Liver (tissue), 3 donors: Measurements from ENCODE around the gene ARHGEF18.

Experiments used
- FOXA1 ChIP-seq: IDR thresholded peaks from 2 replicates; pipeline ENCODE4 v1.6.1; 2016; ENCODE audit warnings: antibody characterized with exemption
- GABPA ChIP-seq, 2 donors: IDR thresholded peaks in 1 of 2; conservative IDR thresholded peaks in 1 of 2; 2 replicates each; pipeline ENCODE4 v1.6.1; 2016; ENCODE audit warnings: antibody characterized with exemption in 2 of 2, mild to moderate bottlenecking in 1 of 2, moderate library complexity in 1 of 2
- JUND ChIP-seq, 2 donors: IDR thresholded peaks; 2 replicates each; pipeline ENCODE4 v1.6.1; 2016; ENCODE audit warnings: antibody characterized with exemption in 2 of 2
- RAD21 ChIP-seq, 2 donors: IDR thresholded peaks; 2 replicates each; pipeline ENCODE4 v1.6.1; 2016; ENCODE audit warnings: antibody characterized with exemption in 2 of 2, mild to moderate bottlenecking in 2 of 2
- RXRA ChIP-seq, 2 donors: IDR thresholded peaks; 2 replicates each; pipeline ENCODE4 v1.6.1; 2017 to 2018; ENCODE audit warnings: antibody characterized with exemption in 2 of 2, mild to moderate bottlenecking in 1 of 2
- TAF1 ChIP-seq: conservative IDR thresholded peaks from 2 replicates; pipeline ENCODE4 v1.6.1; 2016; ENCODE audit warnings: antibody characterized with exemption, mild to moderate bottlenecking
- TF ChIP-seq, protein P1 (sequence below): fragments of 150-350 bp; IDR thresholded peaks from 2 replicates; pipeline ENCODE4 v1.5.1; 2017; ENCODE audit warnings: improper control_type of control experiment, low read depth, low read length; ENCODE audit not compliant: missing input control
- TF ChIP-seq, protein P2 (sequence below): IDR thresholded peaks from 2 replicates; pipeline ENCODE4 v1.6.1; 2016; ENCODE audit warnings: antibody characterized with exemption, mild to moderate bottlenecking
- TF ChIP-seq, protein P3 (sequence below): IDR thresholded peaks from 2 replicates; pipeline ENCODE4 v1.6.1; 2016; ENCODE audit warnings: antibody characterized with exemption
- TF ChIP-seq, protein P4 (sequence below): IDR thresholded peaks from 2 replicates; pipeline ENCODE4 v1.6.1; 2016; ENCODE audit warnings: antibody characterized with exemption
- donor health status: healthy.
- donor health status: healthy.

DNA sequence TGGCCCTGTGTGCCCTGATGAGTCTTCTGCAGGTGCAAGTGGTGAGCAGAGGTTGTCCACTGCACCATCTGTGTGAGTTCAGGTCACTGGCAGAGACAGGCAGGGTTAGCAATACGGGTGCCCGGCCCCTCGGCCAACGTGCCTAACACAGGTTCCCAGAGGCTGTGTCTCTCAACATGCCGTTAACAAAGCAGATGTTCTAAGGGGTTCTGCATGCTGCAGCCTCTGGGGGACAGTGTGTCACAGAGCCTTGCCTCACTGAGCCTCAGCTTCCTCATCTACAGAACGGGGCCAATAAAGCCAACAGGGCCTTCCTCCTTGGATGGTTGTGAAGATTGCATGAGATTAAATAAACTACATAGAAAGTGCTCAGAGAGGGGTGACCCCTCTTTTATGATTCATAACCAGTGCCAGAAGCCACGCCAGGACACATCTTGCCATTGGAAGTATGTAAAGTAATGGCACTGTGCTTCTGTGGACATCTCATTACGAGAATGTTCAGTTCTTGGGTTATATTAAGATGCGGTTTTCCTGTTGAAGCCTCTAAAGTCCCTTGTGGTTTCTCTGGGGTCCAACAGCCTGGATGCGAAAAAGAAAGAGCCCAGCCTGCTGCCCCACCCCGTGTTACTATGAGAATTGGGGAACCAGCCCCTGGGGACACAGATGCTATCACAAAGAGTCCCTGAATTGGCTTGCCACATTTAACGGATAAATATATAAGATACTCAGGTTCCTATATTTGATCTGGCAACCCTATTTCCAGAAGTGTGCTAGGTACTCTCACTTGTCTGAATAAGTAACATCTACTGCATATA, 11.2 kb upstream of the ARHGEF18 start:
- TF ChIP-seq, protein P1, sequence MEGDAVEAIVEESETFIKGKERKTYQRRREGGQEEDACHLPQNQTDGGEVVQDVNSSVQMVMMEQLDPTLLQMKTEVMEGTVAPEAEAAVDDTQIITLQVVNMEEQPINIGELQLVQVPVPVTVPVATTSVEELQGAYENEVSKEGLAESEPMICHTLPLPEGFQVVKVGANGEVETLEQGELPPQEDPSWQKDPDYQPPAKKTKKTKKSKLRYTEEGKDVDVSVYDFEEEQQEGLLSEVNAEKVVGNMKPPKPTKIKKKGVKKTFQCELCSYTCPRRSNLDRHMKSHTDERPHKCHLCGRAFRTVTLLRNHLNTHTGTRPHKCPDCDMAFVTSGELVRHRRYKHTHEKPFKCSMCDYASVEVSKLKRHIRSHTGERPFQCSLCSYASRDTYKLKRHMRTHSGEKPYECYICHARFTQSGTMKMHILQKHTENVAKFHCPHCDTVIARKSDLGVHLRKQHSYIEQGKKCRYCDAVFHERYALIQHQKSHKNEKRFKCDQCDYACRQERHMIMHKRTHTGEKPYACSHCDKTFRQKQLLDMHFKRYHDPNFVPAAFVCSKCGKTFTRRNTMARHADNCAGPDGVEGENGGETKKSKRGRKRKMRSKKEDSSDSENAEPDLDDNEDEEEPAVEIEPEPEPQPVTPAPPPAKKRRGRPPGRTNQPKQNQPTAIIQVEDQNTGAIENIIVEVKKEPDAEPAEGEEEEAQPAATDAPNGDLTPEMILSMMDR, result no peak
- TF ChIP-seq FOXA1 (no peak), JUND (IDR thresholded peaks at IDR 0.05) (no peak), RAD21 (IDR thresholded peaks at IDR 0.05) (no peak), GABPA (IDR thresholded peaks at IDR 0.05 in 1 of 2, conservative IDR thresholded peaks at IDR 0.05 in 1 of 2) (no peak), TAF1 (no peak), RXRA (IDR thresholded peaks at IDR 0.05) (no peak)
- TF ChIP-seq, protein P2, sequence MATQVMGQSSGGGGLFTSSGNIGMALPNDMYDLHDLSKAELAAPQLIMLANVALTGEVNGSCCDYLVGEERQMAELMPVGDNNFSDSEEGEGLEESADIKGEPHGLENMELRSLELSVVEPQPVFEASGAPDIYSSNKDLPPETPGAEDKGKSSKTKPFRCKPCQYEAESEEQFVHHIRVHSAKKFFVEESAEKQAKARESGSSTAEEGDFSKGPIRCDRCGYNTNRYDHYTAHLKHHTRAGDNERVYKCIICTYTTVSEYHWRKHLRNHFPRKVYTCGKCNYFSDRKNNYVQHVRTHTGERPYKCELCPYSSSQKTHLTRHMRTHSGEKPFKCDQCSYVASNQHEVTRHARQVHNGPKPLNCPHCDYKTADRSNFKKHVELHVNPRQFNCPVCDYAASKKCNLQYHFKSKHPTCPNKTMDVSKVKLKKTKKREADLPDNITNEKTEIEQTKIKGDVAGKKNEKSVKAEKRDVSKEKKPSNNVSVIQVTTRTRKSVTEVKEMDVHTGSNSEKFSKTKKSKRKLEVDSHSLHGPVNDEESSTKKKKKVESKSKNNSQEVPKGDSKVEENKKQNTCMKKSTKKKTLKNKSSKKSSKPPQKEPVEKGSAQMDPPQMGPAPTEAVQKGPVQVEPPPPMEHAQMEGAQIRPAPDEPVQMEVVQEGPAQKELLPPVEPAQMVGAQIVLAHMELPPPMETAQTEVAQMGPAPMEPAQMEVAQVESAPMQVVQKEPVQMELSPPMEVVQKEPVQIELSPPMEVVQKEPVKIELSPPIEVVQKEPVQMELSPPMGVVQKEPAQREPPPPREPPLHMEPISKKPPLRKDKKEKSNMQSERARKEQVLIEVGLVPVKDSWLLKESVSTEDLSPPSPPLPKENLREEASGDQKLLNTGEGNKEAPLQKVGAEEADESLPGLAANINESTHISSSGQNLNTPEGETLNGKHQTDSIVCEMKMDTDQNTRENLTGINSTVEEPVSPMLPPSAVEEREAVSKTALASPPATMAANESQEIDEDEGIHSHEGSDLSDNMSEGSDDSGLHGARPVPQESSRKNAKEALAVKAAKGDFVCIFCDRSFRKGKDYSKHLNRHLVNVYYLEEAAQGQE, result no peak
- TF ChIP-seq, protein P3, sequence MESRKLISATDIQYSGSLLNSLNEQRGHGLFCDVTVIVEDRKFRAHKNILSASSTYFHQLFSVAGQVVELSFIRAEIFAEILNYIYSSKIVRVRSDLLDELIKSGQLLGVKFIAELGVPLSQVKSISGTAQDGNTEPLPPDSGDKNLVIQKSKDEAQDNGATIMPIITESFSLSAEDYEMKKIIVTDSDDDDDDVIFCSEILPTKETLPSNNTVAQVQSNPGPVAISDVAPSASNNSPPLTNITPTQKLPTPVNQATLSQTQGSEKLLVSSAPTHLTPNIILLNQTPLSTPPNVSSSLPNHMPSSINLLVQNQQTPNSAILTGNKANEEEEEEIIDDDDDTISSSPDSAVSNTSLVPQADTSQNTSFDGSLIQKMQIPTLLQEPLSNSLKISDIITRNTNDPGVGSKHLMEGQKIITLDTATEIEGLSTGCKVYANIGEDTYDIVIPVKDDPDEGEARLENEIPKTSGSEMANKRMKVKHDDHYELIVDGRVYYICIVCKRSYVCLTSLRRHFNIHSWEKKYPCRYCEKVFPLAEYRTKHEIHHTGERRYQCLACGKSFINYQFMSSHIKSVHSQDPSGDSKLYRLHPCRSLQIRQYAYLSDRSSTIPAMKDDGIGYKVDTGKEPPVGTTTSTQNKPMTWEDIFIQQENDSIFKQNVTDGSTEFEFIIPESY, result no peak
- TF ChIP-seq, protein P4, sequence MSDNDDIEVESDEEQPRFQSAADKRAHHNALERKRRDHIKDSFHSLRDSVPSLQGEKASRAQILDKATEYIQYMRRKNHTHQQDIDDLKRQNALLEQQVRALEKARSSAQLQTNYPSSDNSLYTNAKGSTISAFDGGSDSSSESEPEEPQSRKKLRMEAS, result no peak
